Parathyroid adenoma (tissue), 2 donors: Measurements from ENCODE around the gene DGKA.
"Not testable (repeated sequence)": the region's sequence is repeated elsewhere in the genome, so short reads cannot be mapped to it uniquely, and the experiment has no call there.

Experiments
- H2AFZ ChIP-seq: fragments of 300-600 bp; sonication (generic); one replicate; pipeline ENCODE4 v1.7.0; 2017; ENCODE audit warnings: antibody characterized with exemption, mild to moderate bottlenecking
- H3K27ac ChIP-seq: fragments of 300-600 bp; sonication (generic); one replicate; pipeline ENCODE4 v1.7.0; 2017
- H3K27me3 ChIP-seq: fragments of 300-600 bp; sonication (generic); one replicate; pipeline ENCODE4 v1.7.0; 2017; ENCODE audit warnings: low read length; ENCODE audit not compliant: control insufficient read depth, insufficient read depth
- H3K36me3 ChIP-seq: fragments of 300-600 bp; sonication (generic); one replicate; pipeline ENCODE4 v1.7.0; 2017; ENCODE audit warnings: low read length; ENCODE audit not compliant: control insufficient read depth, insufficient read depth
- H3K4me1 ChIP-seq: fragments of 300-600 bp; sonication (generic); one replicate; pipeline ENCODE4 v1.7.0; 2017; ENCODE audit warnings: control low read depth
- H3K4me2 ChIP-seq: fragments of 300-600 bp; sonication (generic); one replicate; pipeline ENCODE4 v1.7.0; 2017; ENCODE audit warnings: low read length
- H3K4me3 ChIP-seq: fragments of 300-600 bp; sonication (generic); one replicate; pipeline ENCODE4 v1.7.0; 2017; ENCODE audit warnings: low read depth, low read length
- H3K79me2 ChIP-seq: fragments of 300-600 bp; sonication (generic); one replicate; pipeline ENCODE4 v1.7.0; 2017; ENCODE audit warnings: control low read depth
- H3K9ac ChIP-seq: fragments of 300-600 bp; sonication (generic); one replicate; pipeline ENCODE4 v1.7.0; 2017; ENCODE audit warnings: mild to moderate bottlenecking
- H3K9me3 ChIP-seq: fragments of 300-600 bp; sonication (generic); one replicate; pipeline ENCODE4 v1.7.0; 2017; ENCODE audit warnings: low read length; ENCODE audit not compliant: control insufficient read depth
- CTCF ChIP-seq: fragments of 300-600 bp; sonication (generic); IDR thresholded peaks from one replicate; pipeline ENCODE4 v1.7.0; 2017; ENCODE audit warnings: antibody characterized with exemption, mild to moderate bottlenecking
- donor health status: primary hyperparathyroidism.

The DGKA gene

GRCh38 chr12:55973599-55974307 lies 42.8 kb downstream of the DGKA start, which contains the start of gene RAB5B:
TSS of gene RAB5B (plus strand) at chr12:55974078. CDS start at chr12:55986961, 12,883 bp downstream.
- no peaks in the 10 kb centered on the region for H3K9me3 ChIP-seq
- H3K27me3 ChIP-seq, result no peaks in the 10 kb centered on the region
- peak within 1 kb of the TSS; percentile 87 for H2AFZ ChIP-seq
- H3K9ac ChIP-seq, result peak within 1 kb of the TSS; percentile 96
- no peaks in the 10 kb centered on the region for H3K36me3 ChIP-seq
- peak within 1 kb of the TSS; percentile 93 for H3K27ac ChIP-seq
- H3K4me3 ChIP-seq, result peak within 1 kb of the TSS; percentile 97
- TF ChIP-seq CTCF, result no peak
- H3K79me2 ChIP-seq, result peaks cover 48% of the 10 kb centered on the region
- peak within 1 kb of the TSS; percentile 76 for H3K4me2 ChIP-seq
- peaks cover 21% of the 10 kb centered on the region for H3K4me1 ChIP-seq

GRCh38 chr12:55974308-55974730 lies 43.4 kb downstream of the DGKA start:
- Histone ChIP-seq H3K9ac (peak overlapping the region; percentile 96), H3K4me3 (peak overlapping the region; percentile 97), H3K27ac (peak overlapping the region; percentile 92), H2AFZ (peak overlapping the region; percentile 82), H3K4me1 (peaks cover 21% of the 10 kb centered on the region), H3K36me3 (no peaks in the 10 kb centered on the region), H3K9me3 (no peaks in the 10 kb centered on the region), H3K4me2 (peak overlapping the region; percentile 52), H3K79me2 (peaks cover 53% of the 10 kb centered on the region), H3K27me3 (no peaks in the 10 kb centered on the region)
- no peak for TF ChIP-seq CTCF

GRCh38 chr12:55978393-55978792 lies 47.4 kb downstream of the DGKA start:
- no peak for TF ChIP-seq CTCF
- H3K27ac ChIP-seq, result no peak overlapping the region

GRCh38 chr12:55979069-55979468 lies 48.1 kb downstream of the DGKA start:
- no peaks in the 10 kb centered on the region for H3K36me3 ChIP-seq
- no peak overlapping the region for H3K4me2 ChIP-seq
- H3K4me1 ChIP-seq, result peaks cover 24% of the 10 kb centered on the region
- H3K27me3 ChIP-seq, result no peaks in the 10 kb centered on the region
- no peak overlapping the region for H2AFZ ChIP-seq
- H3K9me3 ChIP-seq, result no peaks in the 10 kb centered on the region
- no peak overlapping the region for H3K4me3 ChIP-seq
- H3K9ac ChIP-seq, result no peak overlapping the region
- no peak for TF ChIP-seq CTCF
- H3K27ac ChIP-seq, result no peak overlapping the region
- H3K79me2 ChIP-seq, result peaks cover 62% of the 10 kb centered on the region

More at GRCh38 chr12:55978393-55978792, 47.4 kb downstream of the DGKA start:
- Histone ChIP-seq H3K27me3 (no peaks in the 10 kb centered on the region), H3K36me3 (no peaks in the 10 kb centered on the region), H3K4me3 (no peak overlapping the region), H3K9ac (no peak overlapping the region), H3K4me2 (no peak overlapping the region), H3K4me1 (peaks cover 24% of the 10 kb centered on the region), H2AFZ (no peak overlapping the region), H3K79me2 (peaks cover 64% of the 10 kb centered on the region), H3K9me3 (no peaks in the 10 kb centered on the region)

GRCh38 chr12:55981882-55982281 lies 50.9 kb downstream of the DGKA start:
- H3K9me3 ChIP-seq, H3K9ac ChIP-seq, H3K36me3 ChIP-seq, H3K27me3 ChIP-seq, H2AFZ ChIP-seq, H3K27ac ChIP-seq, H3K4me3 ChIP-seq, H3K4me2 ChIP-seq: not testable (repeated sequence)
- Histone ChIP-seq H3K4me1 (peaks cover 11% of the 10 kb centered on the region), H3K79me2 (peaks cover 34% of the 10 kb centered on the region)
